GM19035 (cell line): ENCODE results near the gene SEPTIN5.

ENCODE experiments used
- ATAC-seq: cut with Tn5 transposase; IDR thresholded peaks from one replicate; pipeline ENCODE4 v1.9.1; 2021; ENCODE audit not compliant: unreplicated experiment

Gene SEPTIN5

GRCh38 chr22:19748139-19748538 lies 33.8 kb downstream of the SEPTIN5 start:
- ATAC-seq: no peak

GRCh38 chr22:19748991-19749664 lies 34.8 kb downstream of the SEPTIN5 start:
- ATAC-seq: no peak

DNA sequence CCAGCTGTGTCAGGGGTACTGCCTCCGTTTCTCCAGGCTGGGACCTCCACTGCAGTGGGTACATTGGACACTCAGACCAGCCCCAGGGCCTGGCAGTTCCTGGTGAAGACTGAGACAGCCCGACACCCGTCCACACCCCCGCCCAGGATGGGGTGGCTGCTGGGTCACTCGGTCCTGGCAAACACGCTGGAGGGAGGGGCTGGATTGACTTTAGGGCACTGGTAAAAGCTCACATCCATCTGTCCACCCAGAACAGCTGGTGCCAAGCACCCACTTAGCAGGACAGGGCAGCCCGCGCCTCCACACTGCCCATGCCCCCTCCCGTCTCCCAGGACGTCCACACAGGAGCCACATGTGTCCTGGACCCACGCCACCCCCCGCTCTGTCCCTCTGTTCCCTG lies 35.6 kb downstream of the SEPTIN5 start:
- ATAC-seq: no peak

- ATAC-seq: no peak
Observed at GRCh38 chr22:19750507-19751490, 36.5 kb downstream of the SEPTIN5 start.

DNA sequence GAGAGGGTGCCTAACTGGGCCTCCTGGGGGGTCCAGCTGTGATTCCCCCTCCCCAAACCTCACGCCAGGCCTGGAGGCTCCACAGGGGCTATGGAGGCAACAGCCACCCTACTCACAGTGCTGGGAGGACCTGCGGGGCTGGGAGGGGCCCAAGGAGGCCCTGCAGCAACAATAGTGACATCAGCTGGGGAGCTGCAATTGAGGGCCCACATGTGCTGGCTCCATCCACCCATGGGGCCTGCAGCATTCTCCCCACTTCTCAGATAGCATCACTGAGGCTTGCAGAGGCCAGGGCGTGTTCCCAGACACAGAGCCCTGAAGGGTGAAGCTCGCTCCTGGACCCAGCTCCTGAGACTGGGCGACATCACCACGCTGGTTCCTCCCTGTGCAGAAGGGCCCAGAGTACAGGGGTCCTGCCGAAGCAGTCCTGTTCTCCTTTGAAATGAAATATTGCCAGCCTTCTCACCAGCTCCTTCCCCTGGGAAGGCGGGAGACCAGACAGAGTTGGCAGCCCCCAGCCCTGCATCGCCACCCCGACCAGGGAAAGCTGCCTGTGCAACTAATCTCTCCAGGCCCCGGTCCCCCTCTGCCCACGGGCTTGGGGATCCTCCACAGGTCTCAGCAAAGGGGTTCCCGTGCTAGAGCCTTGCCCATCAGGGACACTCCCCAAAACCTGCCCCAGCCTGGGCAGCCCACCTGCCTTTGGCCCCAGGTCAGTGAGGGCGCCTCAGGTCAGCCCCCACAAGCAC lies 37.4 kb downstream of the SEPTIN5 start:
- no peak for ATAC-seq

DNA sequence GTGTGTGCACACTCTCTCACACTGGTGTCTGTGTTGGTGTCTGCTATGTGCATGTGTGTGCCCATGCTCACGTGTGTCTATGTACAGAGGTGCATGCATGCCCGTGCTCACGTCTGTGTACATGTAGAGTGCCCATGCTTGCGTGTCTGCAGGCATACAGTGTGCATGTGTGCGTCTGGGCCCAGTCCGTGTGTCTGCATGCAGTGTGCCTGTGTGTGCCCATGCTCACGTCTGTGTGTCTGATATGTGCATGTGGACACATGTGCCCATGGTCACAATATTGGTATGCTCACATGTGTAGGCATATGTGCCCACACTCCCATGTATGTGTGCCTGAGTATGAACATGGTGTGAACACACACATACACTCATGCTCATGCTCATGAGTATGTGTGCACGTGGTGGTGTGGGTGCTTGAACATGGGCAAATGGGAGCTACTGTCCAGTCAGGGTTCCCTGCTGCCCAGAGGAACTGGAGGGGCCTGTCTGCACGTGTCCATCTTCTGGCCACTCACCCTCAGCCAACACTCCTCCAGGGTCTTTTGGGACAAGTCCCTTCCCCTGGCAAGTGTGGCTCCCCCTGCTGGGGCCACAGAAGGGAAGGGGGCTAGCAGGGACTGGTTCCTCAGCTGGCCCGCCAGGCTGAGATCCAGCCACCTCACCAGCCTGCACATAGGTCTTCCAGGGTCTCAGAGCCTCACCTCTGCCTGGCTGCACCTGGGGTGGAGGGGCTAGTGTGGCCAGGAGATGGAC lies 39.0 kb downstream of the SEPTIN5 start:
- no peak for ATAC-seq

GRCh38 chr22:19753996-19754700 lies 39.8 kb downstream of the SEPTIN5 start:
- ATAC-seq: no peak

- ATAC-seq: no peak
Observed at GRCh38 chr22:19754701-19755144, 40.4 kb downstream of the SEPTIN5 start.

DNA sequence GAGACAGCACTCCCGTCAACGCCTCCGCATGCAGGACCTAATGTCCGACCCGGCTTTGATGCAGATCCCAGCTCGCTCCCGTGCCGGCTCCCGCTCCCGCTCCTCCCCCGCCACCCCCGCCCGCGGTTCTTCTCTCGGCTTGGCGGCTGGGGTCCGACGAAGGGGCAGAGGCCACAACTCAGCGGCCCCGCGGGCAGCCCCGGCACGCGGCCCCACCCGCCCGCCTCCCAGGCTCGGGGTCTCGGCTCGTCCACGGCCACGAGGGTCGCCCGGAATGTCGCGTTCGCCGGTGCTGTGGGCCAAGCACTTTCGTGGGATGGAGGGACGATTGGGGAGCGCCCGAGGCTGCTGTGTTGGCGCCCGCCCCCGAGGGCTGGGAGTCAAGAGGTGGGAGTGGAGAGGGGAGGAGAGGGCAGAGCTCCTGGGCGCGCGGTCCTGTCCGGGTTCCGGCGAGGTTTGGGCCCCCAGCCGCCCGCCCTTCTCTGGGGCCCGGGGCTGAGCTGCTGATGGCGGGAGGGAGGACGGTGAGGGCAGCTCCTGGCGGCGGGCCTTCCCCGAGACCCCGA lies 40.9 kb downstream of the SEPTIN5 start:
- ATAC-seq: no peak

- ATAC-seq: no peak
Observed at GRCh38 chr22:19755722-19756287, 41.5 kb downstream of the SEPTIN5 start.

- no peak for ATAC-seq
Observed at GRCh38 chr22:19756288-19757128, 42.2 kb downstream of the SEPTIN5 start.

DNA sequence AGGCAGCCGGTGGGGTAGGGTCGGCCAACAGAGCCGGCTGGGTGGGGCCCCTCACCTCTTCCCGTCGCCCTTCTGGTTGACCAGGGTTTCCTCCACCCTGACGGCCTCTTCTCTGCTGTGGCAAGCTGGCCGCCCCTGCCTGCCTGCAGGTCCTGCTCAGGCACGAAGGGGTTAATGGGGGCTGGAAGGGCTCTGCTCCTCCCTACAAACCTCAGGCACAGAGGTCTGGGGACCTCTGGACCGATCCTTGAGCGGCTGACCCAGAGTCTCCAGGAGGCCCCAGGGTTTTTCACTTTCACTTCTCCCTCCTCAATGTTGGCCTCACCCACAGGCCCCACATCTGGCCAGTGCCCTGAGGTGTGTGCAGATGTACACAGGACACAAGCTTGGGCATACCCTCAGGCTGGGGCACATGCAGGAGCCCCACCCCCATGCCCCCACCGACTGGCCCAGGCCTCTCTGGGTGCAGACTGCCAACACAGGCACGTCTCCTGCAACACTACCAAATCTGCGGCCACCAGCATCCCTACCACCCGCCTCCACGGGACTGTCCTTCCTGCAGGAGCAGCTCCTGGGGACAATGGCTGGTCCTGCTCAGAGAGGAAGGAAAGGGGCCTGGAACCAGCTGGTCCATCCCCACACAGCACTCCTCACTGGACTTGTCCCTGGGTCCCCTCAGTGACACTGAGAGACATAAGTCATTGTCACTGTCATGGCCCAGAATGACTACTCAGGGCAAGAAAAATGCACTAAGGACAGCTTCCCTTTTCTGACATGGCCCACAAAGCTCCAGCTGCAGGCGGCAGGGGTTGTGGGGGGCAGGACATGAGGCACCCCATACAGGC lies 43.1 kb downstream of the SEPTIN5 start:
- ATAC-seq: no peak

DNA sequence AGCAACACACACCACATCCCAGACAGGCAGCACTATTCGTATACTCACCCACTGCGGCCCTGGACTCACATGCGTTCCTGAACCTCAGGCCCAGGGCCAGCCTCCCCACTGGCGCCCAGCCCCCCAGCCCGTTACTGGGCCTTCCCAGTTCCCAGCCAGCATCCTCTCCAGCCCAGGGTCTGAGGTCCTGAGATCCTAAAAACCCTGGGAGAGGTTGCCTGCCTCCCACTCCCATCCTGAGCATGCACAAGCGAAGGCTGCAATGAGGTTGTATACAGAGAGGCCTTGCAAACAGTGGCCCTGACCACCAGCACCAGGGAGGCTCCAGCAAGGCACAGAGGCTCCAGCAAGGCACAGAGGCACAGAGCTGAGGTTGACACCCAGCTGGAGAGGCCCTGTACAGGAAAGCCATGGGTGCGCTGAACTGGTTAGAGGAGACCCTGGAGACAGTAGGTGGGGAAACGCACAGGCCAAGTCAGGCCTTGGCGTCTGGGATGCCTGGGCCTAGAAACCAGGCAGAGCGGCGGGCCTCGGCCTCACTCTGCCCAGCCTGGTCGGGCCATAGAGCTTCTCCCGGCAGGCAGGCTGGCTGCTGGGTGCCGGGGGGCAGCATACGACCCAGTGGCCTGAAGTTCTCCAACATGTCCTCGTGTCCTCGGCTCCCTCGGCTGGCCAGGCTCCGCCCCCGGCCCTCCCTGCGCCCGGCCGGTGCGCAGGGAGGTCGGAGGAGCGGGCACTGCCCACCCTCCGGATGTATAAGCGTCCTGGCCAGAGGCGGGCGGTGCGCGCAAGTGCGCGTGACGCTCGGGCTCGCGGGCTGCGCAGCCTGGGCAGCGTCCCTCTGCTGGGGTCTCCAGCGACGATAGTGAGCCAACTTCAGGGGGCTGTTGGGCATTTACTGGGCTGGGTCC lies 43.9 kb downstream of the SEPTIN5 start:
- ATAC-seq: no peak

- ATAC-seq: no peak
Observed at GRCh38 chr22:19758896-19759426, 44.7 kb downstream of the SEPTIN5 start.

GRCh38 chr22:19759427-19760057 lies 45.2 kb downstream of the SEPTIN5 start:
- no peak for ATAC-seq
